T-helper 22 cell (primary cell): ENCODE data around the gene PCDHGA11.
"Not testable (repeated sequence)": the region's sequence is repeated elsewhere in the genome, so short reads cannot be mapped to it uniquely, and the experiment has no call there.

Experiments
- DNase-seq: peaks from one replicate; pipeline ENCODE4 v3.0.0-alpha.2; 2020; ENCODE audit warnings: low read depth

PCDHGA11 gene

DNA sequence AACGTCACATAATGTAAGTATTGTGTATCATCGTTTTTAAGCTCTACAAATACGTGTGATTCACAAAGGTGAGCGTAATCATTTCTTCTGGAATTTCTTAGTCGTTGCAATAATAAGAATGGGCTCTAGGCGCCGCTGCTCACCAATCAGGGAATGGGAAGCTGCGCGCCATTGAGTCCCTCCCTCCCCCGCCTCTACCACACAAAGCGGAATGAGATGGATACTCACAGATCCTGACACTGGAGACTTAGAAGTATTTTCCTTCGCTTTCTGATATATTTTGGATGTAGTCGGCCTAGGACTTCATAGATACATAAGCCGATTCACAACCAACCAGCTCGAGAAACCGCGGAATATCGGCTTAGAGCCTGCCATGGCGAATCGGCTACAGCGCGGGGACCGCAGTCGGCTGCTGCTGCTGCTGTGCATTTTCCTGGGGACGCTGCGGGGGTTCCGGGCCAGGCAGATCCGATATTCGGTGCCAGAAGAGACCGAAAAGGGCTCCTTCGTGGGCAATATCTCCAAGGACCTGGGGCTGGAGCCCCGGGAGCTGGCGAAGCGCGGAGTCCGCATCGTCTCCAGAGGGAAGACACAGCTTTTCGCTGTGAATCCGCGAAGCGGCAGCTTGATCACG, at the start of gene PCDHGA11:
Gene PCDHGA11 (plus strand): TSS at position 197 of the 634 bp plus-strand sequence. CDS start 177 bp downstream, at position 374.
- no peak for DNase-seq

DNA sequence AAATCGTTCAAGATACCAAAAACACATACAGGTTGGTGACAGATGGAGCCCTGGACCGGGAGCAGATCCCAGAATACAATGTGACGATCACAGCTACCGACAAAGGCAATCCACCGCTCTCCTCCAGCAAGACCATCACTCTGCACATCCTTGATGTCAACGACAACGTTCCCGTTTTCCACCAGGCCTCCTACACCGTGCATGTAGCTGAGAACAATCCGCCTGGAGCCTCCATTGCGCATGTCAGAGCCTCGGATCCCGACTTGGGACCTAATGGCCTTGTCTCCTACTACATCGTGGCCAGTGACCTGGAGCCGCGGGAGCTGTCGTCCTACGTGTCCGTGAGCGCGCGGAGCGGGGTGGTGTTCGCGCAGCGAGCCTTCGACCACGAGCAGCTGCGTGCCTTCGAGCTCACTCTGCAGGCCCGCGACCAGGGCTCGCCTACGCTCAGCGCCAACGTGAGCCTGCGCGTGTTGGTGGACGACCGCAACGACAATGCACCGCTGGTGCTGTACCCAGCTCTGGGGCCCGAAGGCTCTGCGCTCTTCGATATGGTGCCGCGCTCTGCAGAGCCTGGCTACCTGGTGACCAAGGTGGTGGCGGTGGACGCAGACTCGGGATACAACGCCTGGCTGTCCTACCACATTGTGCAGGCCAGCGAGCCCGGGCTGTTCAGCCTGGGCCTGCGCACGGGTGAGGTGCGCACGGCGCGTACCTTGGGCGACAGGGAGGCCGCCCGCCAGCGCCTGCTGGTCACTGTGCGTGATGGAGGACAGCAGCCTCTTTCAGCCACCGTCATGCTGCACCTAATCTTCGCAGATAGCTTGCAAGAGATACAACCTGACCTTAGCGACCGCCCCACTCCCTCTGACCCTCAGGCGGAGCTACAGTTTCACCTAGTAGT, 49.0 kb upstream of the PCDHGA11 start:
- DNase-seq: no peak

DNA sequence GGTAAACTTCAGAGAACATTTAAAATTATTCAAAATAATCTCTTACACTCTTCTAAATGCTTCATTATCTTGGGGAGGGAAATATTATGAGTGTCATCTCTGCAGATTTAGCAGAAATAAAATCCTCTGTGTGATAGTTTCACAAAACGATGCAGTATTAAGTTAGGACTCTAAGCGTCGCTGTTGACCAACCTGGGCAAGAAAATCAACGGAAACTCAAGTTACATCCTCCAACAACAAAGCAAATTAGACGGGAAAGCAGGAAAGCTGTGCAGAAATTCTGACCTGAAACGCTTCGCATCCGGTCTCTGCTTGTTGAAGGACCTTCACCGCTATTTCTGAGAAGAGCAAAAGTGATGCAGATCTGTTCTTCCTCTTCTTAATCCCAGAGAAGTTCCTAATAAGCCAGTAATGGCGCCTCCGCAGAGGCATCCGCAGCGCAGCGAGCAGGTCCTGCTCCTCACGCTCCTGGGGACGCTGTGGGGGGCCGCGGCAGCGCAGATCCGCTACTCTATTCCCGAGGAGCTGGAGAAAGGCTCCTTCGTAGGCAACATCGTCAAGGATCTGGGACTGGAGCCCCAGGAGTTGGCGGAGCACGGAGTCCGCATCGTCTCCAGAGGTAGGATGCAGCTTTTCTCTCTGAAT, 47.1 kb upstream of the PCDHGA11 start, which contains the start of gene PCDHGA6:
Gene PCDHGA6 (plus strand): TSS at position 219 of the 645 bp plus-strand sequence. CDS start 193 bp downstream, at position 412.
- DNase-seq: no peak

DNA sequence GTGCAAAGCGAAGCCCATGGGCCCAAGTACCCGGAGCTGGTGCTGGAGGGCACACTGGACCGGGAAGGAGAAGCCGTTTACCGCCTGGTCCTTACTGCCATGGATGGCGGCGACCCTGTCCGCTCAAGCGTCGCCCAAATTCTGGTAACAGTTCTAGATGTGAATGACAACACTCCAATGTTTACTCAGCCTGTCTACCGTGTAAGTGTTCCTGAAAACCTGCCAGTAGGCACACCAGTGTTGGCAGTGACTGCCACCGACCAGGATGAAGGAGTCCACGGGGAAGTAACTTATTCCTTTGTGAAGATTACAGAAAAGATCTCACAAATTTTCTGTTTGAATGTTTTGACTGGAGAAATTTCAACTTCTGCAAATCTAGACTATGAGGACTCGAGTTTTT, 46.2 kb upstream of the PCDHGA11 start:
- DNase-seq: no peak

DNA sequence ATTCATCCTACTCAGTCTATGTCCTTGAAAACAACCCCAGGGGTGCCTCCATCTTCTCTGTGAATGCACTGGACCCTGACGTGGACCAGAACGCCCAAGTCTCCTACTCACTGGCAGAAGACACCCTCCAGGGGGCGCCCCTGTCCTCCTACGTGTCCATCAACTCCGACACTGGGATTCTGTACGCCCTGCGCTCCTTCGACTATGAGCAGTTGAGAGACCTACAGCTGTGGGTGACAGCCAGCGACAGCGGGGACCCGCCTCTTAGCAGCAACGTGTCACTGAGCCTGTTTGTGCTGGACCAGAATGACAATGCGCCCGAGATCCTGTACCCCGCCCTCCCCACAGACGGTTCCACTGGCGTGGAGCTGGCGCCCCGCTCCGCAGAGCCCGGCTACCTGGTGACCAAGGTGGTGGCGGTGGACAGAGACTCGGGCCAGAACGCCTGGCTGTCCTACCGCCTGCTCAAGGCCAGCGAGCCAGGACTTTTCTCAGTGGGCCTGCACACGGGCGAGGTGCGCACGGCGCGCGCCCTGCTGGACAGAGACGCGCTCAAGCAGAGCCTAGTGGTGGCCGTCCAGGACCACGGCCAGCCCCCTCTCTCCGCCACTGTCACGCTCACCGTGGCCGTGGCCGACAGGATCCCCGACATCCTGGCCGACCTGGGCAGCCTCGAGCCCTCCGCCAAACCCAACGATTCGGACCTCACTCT, 45.3 kb upstream of the PCDHGA11 start:
- not testable (repeated sequence) for DNase-seq

DNA sequence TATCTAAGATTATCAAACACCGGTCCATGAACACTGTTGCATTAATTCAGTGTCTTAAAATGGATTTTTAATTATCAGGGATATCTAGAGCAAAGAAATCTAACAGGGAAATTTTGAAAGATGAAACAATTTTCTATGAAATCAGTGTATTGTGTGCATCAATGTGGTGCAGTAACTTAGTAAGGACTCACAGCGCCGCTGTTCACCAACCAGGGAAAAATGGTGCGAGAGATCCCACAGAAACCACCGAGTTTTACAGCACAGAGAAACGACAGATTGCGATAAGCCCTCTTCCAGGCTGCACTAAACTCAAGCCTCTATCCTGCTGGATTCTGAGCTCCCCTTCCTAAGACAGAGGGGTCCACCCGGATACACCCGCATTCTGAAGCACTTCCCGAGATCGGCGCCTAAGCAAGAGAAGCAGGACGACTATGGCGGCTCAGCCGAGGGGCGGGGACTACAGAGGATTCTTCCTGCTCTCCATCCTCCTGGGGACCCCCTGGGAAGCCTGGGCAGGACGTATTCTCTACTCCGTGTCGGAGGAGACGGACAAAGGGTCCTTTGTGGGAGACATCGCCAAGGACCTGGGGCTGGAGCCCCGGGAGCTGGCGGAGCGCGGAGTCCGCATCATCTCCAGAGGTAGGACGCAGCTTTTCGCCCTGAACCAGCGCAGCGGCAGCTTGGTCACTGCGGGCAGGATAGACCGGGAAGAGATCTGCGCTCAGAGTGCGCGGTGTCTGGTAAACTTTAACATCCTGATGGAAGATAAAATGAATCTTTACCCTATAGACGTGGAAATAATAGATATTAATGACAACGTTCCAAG, 38.2 kb upstream of the PCDHGA11 start, which contains the start of gene PCDHGA7:
Gene PCDHGA7 (plus strand): TSS at position 274 of the 826 bp plus-strand sequence. CDS start 158 bp downstream, at position 432.
- DNase-seq: no peak

DNA sequence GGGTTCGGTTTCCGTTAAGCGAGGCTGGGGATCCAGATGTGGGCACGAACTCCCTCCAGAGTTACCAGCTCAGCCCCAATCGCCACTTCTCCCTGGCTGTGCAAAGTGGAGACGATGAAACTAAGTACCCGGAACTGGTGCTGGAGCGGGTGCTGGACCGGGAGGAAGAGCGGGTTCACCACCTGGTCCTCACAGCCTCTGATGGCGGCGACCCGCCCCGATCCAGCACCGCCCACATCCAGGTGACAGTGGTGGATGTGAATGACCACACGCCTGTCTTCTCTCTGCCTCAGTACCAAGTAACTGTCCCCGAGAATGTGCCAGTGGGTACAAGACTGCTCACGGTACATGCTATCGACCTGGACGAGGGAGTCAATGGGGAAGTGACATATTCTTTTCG, 37.5 kb upstream of the PCDHGA11 start:
- no peak for DNase-seq

DNA sequence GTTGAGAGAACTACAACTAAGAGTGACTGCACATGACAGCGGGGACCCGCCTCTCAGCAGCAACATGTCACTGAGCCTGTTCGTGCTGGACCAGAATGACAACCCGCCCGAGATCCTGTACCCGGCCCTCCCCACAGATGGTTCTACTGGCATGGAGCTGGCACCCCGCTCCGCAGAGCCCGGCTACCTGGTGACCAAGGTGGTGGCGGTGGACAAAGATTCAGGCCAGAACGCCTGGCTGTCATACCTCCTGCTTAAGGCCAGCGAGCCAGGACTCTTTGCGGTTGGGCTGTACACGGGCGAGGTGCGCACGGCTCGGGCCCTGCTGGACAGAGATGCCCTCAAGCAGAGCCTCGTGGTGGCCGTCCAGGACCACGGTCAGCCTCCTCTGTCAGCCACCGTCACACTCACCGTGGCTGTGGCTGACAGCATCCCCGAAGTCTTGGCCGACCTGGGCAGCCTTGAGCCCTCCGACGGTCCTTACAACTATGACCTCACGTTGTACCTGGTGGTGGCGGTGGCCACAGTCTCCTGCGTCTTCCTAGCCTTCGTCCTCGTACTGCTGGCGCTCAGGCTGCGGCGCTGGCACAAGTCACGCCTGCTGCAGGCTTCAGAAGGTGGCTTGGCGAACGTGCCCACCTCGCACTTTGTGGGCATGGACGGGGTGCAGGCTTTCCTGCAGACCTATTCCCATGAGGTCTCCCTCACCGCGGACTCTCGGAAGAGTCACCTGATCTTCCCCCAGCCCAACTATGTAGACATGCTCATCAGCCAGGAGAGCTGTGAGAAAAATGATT, 36.2 kb upstream of the PCDHGA11 start:
- no peak for DNase-seq

DNA sequence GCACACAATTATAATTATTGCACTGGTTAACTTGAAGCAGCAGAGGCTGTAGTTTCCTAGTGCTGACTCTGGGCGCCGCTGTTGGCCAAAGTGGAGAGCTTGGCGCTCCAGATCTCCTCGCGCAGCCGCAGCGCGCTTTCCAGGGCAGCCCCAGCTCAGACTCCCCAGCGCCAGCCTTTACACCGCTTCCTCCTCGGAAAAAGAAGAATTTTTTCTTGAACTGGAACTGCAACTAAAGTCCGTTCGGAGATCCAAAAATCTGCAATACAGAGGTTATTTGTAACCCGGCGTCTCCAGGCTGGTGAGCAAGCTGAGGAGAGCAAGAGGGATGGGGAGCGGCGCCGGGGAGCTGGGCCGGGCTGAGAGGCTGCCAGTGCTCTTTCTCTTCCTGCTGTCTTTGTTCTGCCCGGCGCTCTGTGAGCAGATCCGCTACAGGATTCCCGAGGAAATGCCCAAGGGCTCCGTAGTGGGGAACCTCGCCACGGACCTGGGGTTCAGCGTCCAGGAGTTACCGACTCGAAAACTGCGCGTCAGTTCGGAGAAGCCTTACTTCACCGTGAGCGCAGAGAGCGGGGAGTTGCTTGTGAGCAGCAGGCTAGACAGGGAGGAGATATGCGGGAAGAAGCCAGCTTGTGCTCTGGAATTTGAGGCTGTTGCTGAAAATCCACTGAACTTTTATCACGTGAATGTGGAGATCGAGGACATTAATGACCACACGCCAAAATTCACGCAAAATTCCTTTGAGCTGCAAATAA, 33.1 kb upstream of the PCDHGA11 start, which contains the start of gene PCDHGB4:
Gene PCDHGB4 (plus strand): TSS at position 142 of the 755 bp plus-strand sequence. CDS start 187 bp downstream, at position 329.
- not testable (repeated sequence) for DNase-seq

DNA sequence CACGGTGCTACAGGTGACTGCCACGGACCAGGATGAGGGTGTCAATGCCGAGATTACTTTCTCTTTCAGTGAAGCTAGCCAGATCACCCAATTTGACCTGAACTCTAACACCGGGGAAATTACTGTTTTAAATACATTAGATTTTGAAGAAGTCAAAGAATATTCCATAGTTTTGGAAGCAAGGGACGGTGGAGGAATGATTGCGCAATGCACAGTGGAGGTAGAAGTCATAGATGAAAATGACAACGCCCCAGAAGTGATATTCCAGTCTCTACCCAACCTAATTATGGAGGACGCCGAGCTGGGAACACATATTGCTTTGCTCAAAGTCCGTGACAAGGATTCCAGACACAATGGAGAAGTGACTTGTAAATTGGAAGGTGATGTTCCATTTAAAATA, 32.2 kb upstream of the PCDHGA11 start:
- no peak for DNase-seq

DNA sequence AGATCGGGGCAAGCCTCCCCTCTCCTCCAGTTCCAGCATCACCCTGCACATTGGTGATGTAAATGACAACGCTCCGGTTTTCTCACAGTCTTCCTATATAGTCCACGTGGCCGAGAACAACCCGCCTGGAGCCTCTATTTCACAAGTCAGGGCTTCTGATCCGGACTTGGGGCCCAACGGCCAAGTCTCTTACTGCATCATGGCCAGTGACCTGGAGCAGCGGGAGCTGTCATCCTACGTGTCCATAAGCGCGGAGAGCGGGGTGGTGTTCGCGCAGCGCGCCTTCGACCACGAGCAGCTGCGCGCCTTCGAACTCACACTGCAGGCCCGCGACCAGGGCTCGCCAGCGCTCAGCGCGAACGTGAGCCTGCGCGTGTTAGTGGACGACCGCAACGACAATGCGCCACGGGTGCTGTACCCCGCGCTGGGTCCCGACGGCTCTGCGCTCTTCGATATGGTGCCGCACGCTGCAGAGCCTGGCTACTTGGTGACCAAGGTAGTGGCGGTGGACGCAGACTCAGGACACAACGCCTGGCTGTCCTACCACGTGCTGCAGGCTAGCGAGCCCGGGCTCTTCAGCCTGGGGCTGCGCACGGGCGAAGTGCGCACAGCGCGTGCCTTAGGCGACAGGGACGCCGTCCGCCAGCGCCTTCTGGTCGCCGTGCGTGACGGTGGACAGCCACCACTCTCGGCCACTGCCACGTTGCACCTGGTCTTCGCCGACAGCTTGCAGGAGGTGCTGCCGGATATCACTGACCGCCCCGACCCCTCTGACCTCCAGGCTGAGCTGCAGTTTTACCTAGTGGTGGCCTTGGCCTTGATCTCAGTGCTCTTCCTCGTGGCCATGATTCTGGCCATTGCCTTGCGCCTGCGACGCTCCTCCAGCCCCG, 31.5 kb upstream of the PCDHGA11 start:
- no peak for DNase-seq

DNA sequence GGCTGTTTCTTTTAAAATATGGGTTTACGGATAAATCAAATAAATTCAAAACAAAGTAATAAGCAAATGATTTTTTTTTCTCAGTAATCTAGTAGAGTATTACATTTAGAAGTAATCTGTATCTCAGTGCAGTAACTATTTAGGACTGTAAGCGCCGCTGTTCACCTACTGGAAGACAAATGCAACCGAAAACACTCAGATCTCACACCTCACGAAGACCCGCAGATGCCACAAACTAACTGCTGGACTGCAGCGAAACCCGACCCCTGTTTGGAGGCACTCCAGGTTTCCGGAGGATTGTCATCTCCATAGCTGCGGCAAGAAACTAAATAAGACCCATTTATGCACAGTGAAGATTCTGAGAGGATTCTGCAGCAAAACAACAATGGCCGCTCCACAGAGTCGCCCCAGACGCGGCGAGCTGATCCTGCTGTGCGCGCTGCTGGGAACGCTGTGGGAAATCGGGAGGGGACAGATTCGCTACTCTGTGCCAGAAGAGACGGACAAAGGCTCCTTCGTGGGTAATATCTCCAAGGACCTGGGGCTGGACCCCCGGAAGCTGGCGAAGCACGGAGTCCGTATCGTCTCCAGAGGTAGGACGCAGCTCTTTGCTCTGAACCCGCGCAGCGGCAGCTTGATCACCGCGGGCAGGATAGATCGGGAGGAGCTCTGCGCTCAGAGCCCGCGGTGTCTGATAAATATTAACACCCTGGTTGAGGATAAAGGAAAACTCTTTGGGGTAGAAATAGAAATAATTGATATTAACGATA, 28.2 kb upstream of the PCDHGA11 start, which contains the start of gene PCDHGA8:
Gene PCDHGA8 (plus strand): TSS at position 205 of the 770 bp plus-strand sequence. CDS start 181 bp downstream, at position 386.
- no peak for DNase-seq

DNA sequence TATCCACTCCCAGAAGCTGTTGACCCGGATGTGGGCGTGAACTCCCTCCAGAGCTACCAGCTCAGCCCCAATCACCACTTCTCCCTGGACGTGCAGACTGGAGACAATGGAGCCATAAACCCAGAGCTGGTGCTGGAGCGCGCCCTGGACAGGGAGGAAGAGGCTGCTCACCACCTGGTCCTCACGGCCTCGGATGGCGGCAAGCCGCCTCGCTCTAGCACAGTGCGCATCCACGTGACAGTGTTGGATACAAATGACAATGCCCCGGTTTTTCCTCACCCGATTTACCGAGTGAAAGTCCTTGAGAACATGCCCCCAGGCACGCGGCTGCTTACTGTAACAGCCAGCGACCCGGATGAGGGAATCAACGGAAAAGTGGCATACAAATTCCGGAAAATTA, 27.6 kb upstream of the PCDHGA11 start:
- no peak for DNase-seq

DNA sequence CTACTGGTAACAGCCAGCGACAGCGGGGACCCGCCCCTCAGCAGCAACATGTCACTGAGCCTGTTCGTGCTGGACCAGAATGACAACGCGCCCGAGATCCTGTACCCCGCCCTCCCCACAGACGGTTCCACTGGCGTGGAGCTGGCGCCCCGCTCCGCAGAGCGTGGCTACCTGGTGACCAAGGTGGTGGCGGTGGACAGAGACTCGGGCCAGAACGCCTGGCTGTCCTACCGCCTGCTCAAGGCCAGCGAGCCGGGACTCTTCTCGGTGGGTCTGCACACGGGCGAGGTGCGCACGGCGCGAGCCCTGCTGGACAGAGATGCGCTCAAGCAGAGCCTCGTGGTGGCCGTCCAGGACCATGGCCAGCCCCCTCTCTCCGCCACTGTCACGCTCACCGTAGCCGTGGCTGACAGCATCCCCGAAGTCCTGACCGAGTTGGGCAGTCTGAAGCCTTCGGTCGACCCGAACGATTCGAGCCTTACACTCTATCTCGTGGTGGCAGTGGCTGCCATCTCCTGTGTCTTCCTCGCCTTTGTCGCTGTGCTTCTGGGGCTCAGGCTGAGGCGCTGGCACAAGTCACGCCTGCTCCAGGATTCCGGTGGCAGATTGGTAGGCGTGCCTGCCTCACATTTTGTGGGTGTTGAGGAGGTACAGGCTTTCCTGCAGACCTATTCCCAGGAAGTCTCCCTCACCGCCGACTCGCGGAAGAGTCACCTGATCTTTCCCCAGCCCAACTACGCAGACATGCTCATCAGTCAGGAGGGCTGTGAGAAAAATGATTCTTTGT, 26.3 kb upstream of the PCDHGA11 start:
- not testable (repeated sequence) for DNase-seq

DNA sequence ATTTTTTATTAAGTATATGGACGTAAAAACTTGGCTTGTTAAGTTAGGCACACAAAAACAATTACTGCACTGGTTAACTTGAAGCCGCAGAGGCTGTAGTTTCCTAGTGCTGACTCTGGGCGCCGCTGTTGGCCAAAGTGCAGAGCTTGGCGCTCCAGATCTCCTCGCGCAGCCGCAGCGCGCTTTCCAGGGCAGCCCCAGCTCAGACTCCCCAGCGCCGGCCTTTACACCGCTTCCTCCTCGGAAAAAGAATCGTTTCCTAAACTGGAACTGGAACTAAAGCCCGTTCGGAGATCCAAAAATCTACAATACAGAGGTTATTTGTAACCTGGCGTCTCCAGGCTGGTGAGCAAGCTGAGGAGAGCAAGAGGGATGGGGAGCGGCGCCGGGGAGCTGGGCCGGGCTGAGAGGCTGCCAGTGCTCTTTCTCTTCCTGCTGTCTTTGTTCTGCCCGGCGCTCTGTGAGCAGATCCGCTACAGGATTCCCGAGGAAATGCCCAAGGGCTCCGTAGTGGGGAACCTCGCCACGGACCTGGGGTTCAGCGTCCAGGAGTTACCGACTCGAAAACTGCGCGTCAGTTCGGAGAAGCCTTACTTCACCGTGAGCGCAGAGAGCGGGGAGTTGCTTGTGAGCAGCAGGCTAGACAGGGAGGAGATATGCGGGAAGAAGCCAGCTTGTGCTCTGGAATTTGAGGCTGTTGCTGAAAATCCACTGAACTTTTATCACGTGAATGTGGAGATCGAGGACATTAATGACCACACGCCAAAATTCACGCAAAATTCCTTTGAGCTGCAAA, 22.9 kb upstream of the PCDHGA11 start, which contains the start of gene PCDHGB5:
Gene PCDHGB5 (plus strand): TSS at position 192 of the 796 bp plus-strand sequence. CDS start 181 bp downstream, at position 373.
- not testable (repeated sequence) for DNase-seq
